Spinal cord (tissue), 10 donors: ENCODE results near the gene APOBEC3B. TPM values are rescaled to one million over a fixed set of nuclear protein-coding genes. Genes with fewer than 3 reads are reported as not detected.
"Not testable (repeated sequence)": the region's sequence is repeated elsewhere in the genome, so short reads cannot be mapped to it uniquely, and the experiment has no call there.

ENCODE experiments used
- DNase-seq, 6 donors: peaks; one replicate each; pipeline versions ENCODE4 v3.0.0 to v3.0.0-alpha.2; 2013 to 2015; ENCODE audit warnings: low spot score in 6 of 6, low read depth in 4 of 6
- H3K27ac ChIP-seq: one replicate; pipeline ENCODE4 v1.5.1; 2013; ENCODE audit warnings: low read depth, low read length, control low read depth
- H3K27me3 ChIP-seq: one replicate; pipeline ENCODE4 v1.6.1; 2013; ENCODE audit warnings: low read length; ENCODE audit not compliant: control insufficient read depth, insufficient read depth
- H3K36me3 ChIP-seq: one replicate; pipeline ENCODE4 v1.6.1; 2013; ENCODE audit warnings: low read length; ENCODE audit not compliant: control insufficient read depth, insufficient read depth
- H3K4me1 ChIP-seq: one replicate; pipeline ENCODE4 v1.6.1; 2013; ENCODE audit warnings: low read length; ENCODE audit not compliant: control insufficient read depth, insufficient read depth
- H3K4me3 ChIP-seq: one replicate; pipeline ENCODE4 v1.5.1; 2013; ENCODE audit warnings: low read depth, low read length, control low read depth
- H3K9me3 ChIP-seq: one replicate; pipeline ENCODE4 v1.6.1; 2013; ENCODE audit warnings: low read length; ENCODE audit not compliant: control insufficient read depth, insufficient read depth
- whole genome bisulfite sequencing: methylation state at CpG from one replicate; pipeline ENCODE4 v1.1.5; 2013; ENCODE audit warnings: missing lambda C conversion rate; ENCODE audit not compliant: insufficient coverage; 5-methylcytosine and 5-hydroxymethylcytosine counted together
- polyA plus RNA-seq, 2 donors: library from polyadenylated mRNA; unstranded; fragments of 120-200 nt; gene quantifications; one replicate each; pipeline ENCODE4 v1.2.1, GENCODE V29; 2013; ENCODE audit not compliant: insufficient read length in 2 of 2
- total RNA-seq, 2 donors: library from RNA; depleted of rRNA in 1 of 2; stranded (reverse); fragments of 120-200 nt in 1 of 2; fragments of >200 nt in 1 of 2; gene quantifications; one replicate each; pipeline versions ENCODE4 v1.2.3 to v1.2.4, GENCODE V29; 2013 to 2014
- donor health status: healthy.

Gene APOBEC3B
- total and polyA plus RNA-seq, 4 donors = 1.1 to 2.6 (median 2.2) TPM

DNA sequence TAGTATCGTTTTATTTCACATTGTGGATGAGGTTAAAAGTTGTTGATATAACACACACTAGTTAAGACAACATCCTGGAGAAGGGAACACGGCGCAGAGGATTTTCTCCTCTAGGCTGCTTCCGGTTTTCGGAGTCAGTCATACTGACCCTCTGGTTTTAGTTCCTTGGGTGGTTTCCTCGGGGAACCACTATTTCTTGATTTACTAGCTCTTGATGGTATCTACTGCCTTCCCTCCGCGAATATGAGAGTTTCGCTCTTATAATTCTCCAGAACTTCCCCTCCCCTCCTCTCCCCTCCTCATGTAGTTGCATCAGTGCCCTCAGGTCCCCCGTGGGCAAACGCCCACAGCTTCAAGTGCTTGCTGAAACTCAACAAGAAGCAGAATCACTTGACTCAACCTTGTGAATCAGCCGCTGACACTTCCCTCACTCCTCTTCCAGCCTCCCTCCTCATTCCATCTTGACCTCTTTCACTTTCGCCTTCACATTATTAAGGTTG lies 40.6 kb upstream of the APOBEC3B start:
- Histone ChIP-seq H3K9me3 (no peaks in the 10 kb centered on the region), H3K36me3 (no peaks in the 10 kb centered on the region), H3K27me3 (peaks cover 9% of the 10 kb centered on the region), H3K4me3 (no peak overlapping the region), H3K4me1 (no peaks in the 10 kb centered on the region), H3K27ac (no peak overlapping the region)
- no peak for DNase-seq
- 81% methylated on average over 8 of the region's 13 CpGs for WGBS

DNA sequence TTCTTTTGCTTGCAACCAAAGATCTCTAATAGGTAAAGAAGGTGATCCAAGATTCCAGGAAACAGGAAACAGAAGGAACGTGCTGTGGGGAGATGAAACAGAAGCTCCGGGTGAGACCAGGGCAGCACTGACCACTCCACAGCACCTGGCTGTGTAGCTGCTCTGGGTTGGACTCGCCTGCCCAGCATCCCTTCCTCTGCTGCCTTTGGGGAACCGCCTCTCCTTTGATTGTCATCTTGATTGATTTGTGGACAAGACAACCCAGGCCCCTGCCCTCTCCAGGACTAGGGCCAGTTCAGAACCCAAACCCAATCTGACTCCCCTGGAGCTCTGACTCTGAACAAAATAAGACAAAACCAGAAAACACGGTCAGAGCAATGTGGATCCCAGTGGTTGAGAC lies 39.4 kb upstream of the APOBEC3B start:
- Histone ChIP-seq H3K36me3 (no peaks in the 10 kb centered on the region), H3K9me3 (no peaks in the 10 kb centered on the region), H3K4me1 (no peaks in the 10 kb centered on the region), H3K27me3 (peaks cover 9% of the 10 kb centered on the region), H3K27ac (no peak overlapping the region), H3K4me3 (no peak overlapping the region)
- no peak for DNase-seq
- WGBS = 89% methylated on average over 5 of the region's 5 CpGs

DNA sequence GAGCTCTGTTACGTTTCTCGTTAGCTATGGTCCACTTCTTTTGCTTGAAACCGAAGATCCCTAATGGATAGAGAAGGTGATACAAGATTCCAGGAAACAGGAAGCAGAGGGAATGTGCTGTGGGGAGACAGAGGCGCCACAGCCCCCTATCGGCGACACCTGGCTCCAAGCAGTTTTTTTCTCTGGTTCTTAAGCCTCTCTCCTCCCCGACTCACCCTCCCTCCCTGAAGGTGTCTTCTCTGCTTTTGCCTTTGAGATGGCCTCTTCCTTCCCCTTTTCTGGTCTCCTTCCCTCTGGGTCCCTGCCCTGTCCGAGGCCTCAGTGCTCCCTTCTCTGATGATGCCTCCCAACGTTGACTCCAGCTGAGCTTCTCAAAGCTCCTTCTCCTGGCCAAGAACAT lies 38.9 kb upstream of the APOBEC3B start:
- WGBS = 47% methylated on average over 6 of the region's 9 CpGs
- peaks cover 9% of the 10 kb centered on the region for H3K27me3 ChIP-seq
- no peak overlapping the region for H3K4me3 ChIP-seq
- no peaks in the 10 kb centered on the region for H3K9me3 ChIP-seq
- H3K36me3 ChIP-seq = no peaks in the 10 kb centered on the region
- H3K27ac ChIP-seq = no peak overlapping the region
- no peaks in the 10 kb centered on the region for H3K4me1 ChIP-seq
- DNase-seq = no peak

DNA sequence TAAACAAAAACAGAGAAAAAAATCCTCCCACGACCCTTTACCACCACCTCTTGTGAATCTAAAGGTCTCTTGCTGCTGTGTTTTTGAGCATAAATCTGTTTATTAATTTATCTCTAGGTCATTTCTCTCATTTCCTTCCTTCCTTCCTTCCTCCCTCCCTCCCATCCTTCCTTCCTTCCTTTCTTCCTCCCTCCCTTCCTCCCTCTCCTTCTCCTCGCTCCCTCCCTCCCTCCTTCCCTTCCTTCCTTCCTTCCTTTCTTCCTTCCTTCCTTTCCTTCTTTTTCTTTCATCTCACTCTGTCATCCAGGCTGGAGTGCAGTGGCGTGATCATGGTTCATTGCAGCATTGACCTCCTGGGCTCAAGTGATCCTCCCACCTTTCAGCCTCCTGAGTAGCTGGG lies 38.3 kb upstream of the APOBEC3B start:
- H3K36me3 ChIP-seq = no peaks in the 10 kb centered on the region
- H3K27ac ChIP-seq = no peak overlapping the region
- peaks cover 9% of the 10 kb centered on the region for H3K27me3 ChIP-seq
- 100% methylated on average over 1 of the region's 3 CpGs for WGBS
- no peak overlapping the region for H3K4me3 ChIP-seq
- DNase-seq = no peak
- no peaks in the 10 kb centered on the region for H3K4me1 ChIP-seq
- H3K9me3 ChIP-seq = no peaks in the 10 kb centered on the region

DNA sequence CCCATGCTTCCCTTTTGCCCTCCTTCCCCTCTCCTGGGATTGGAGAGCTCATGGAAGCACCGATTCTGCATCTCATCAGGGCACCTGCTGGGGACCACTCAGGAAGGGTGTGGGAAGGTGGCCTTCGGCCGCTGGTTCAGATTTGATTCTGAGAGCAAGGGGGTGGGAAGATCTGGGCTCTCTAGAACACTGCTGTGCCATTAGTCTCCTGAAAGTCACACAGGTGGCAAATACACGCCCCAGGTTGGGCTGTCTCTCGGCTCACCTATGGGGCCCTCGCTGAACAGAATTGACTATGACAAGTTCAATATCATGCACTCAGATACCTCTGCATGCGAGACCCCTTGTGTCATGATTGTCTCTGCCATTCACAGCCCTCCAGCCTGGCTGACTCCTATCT lies 37.5 kb upstream of the APOBEC3B start:
- Histone ChIP-seq H3K27ac (no peak overlapping the region), H3K4me1 (no peaks in the 10 kb centered on the region), H3K27me3 (peaks cover 9% of the 10 kb centered on the region), H3K4me3 (no peak overlapping the region), H3K9me3 (no peaks in the 10 kb centered on the region), H3K36me3 (no peaks in the 10 kb centered on the region)
- 89% methylated on average over 6 of the region's 7 CpGs for WGBS
- no peak for DNase-seq

DNA sequence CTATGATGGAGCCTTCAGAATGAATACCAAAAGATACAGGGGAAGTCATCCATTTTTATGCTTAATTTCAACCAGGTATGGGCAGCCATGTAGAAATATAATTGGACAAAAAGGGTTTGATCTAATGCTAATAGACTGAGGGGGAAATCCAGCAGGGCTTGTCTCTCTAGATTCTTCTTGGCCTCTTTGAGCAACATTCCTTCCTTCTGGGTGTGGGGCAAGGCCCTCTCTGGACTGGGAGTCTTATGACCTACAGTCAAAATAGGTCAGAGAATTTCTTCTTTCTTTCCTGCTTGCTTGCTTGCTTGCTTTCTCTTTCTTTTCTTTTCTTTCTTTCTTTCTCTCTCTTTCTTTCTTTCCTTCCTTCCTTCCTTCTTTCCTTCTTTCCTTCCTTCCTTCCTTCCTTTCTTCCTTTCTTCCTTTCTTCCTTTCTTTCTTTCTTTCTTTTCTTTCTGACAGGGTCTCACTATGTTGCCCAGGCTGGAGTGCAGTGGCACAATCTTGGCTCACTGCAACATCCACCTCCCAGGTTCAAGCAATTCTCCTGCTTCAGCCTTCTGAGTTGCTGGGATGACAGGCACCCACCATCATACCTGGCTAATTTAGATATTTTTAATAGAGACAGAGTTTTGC lies 36.3 kb upstream of the APOBEC3B start:
- not testable (repeated sequence) for H3K27me3 ChIP-seq, H3K4me3 ChIP-seq, H3K36me3 ChIP-seq, DNase-seq, H3K27ac ChIP-seq, H3K4me1 ChIP-seq, H3K9me3 ChIP-seq

DNA sequence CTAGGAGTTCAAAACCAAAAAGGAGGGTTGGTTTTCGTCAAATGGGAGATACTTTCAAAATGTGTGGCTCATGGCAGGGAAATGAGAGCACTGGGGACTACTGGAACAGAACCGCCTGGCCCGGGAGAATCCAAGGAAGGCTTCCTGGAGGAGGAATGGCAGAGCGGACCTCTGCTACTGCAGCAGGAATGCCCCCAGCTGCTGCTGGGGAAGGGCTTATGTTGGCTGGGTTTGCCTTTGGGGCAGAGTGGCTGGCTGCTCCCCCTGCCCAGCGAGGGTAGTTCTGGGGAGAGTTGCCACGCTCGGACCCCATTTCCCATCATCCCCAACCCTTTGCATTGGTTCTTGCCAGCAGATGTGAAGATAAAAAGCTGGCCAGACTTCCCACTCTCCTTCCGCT lies 35.4 kb upstream of the APOBEC3B start:
- H3K27ac ChIP-seq = no peak overlapping the region
- H3K9me3 ChIP-seq = no peaks in the 10 kb centered on the region
- H3K36me3 ChIP-seq = no peaks in the 10 kb centered on the region
- H3K4me3 ChIP-seq = no peak overlapping the region
- no peaks in the 10 kb centered on the region for H3K4me1 ChIP-seq
- WGBS = 91% methylated on average over 4 of the region's 8 CpGs
- H3K27me3 ChIP-seq = peaks cover 9% of the 10 kb centered on the region
- no peak for DNase-seq

DNA sequence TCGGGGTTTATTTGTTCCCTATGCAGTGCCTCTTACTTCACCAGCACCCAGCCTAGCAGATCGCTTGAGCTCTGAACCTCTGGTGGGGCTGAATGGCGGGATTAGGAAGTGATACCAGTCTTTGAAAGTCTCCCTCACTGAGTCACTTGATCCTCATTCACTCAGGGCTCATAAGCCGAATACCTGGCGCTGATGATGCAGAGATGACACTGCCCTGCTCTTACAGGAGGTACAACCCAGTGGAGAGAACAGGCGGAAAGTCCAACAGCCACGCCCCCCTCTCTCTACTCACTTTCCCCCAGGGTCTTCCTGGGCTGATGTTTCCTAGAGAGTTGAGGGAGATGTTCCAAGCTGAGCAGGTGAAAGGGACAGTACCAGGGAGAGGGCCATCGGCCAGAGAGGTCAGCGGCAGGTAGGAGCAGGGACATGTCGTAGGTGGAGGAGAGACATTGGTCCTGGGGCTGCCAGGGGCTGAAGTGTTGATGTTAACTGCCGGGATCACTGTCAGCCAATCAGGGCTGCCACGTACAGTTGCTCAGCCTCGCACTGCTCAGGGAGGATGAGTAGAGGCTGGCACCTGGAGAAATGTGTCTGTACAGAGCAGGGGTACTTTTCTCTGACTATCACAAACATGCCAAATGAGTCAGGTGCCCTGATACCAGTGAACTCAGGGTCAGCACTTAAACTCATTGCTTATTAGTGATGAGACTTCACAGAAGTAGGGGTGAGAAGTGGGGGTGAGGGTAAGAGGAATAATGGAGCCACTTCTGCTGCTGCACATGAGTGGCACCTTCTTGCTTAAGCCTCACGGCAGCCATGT lies 34.6 kb upstream of the APOBEC3B start:
- H3K27ac ChIP-seq = no peak overlapping the region
- H3K4me1 ChIP-seq = no peaks in the 10 kb centered on the region
- no peaks in the 10 kb centered on the region for H3K36me3 ChIP-seq
- peaks cover 9% of the 10 kb centered on the region for H3K27me3 ChIP-seq
- no peaks in the 10 kb centered on the region for H3K9me3 ChIP-seq
- DNase-seq = no peak
- no peak overlapping the region for H3K4me3 ChIP-seq
- 77% methylated on average over 8 of the region's 14 CpGs for WGBS

DNA sequence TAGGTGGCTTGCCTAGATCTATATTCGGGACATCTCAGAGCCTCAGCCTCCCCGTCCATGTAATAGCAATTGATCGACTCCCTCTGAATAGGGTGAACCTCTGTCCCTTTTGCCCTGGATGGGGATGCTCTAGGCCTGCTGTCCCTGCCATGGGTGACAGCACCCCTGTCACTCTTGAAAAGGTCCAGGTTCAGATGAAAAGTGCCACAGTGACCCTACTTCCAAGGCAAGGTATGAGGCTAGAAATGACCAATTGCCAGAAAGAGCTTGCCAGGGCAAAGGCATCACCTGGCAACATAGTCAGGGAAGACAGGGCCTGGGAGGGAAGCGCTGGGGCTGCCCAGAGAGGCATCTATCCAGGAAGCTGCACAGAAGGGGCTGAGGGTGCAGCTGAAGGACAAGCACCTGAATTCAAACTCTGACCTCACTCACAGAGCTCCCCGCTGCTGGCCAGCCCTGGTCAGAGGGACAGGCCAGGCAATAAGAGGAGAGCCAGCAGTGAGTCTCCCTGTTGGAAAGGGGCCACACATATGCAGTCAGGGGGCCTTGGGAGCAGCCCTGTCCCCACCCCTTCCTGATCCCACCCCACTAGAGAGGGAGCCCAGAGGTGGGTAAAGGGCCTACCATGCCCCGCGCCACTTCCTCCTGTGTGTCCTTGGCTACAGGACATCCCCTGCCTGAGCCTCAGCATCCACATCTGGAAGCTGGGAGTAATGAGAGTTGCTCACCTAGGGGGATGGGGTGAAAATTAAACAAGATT lies 33.8 kb upstream of the APOBEC3B start:
- H3K4me3 ChIP-seq = no peak overlapping the region
- no peak overlapping the region for H3K27ac ChIP-seq
- DNase-seq = no peak
- H3K9me3 ChIP-seq = no peaks in the 10 kb centered on the region
- H3K4me1 ChIP-seq = no peaks in the 10 kb centered on the region
- H3K36me3 ChIP-seq = no peaks in the 10 kb centered on the region
- peaks cover 2% of the 10 kb centered on the region for H3K27me3 ChIP-seq
- 95% methylated on average over 4 of the region's 7 CpGs for WGBS
